ENCODE data around the gene NPAS3.

Gene NPAS3

GRCh38 chr14:32938719-32939253, at the start of gene NPAS3:
Gene NPAS3, plus strand, starts transcription at chr14:32938879.
- no peak for DNase-seq

GRCh38 chr14:32896979-32897697, 41.5 kb upstream of the NPAS3 start:
- DNase-seq: no peak

- DNase-seq: no peak
Observed at GRCh38 chr14:32897698-32898064, 41.0 kb upstream of the NPAS3 start.

GRCh38 chr14:32898876-32899275, 39.8 kb upstream of the NPAS3 start:
- no peak for DNase-seq

GRCh38 chr14:32900547-32900946, 38.1 kb upstream of the NPAS3 start:
- no peak for DNase-seq

- DNase-seq: no peak
Observed at GRCh38 chr14:32905013-32905412, 33.7 kb upstream of the NPAS3 start.

- DNase-seq: no peak
Observed at GRCh38 chr14:32906672-32907071, 32.0 kb upstream of the NPAS3 start.

- no peak for DNase-seq
Observed at GRCh38 chr14:32908196-32909084, 30.2 kb upstream of the NPAS3 start.

- no peak for DNase-seq
Observed at GRCh38 chr14:32913725-32914124, 25.0 kb upstream of the NPAS3 start.

GRCh38 chr14:32914391-32914790, 24.3 kb upstream of the NPAS3 start:
- no peak for DNase-seq

GRCh38 chr14:32920696-32921276, 17.9 kb upstream of the NPAS3 start:
- DNase-seq: no peak

GRCh38 chr14:32925439-32925838, 13.2 kb upstream of the NPAS3 start:
- DNase-seq: no peak

GRCh38 chr14:32932302-32932913, 6.3 kb upstream of the NPAS3 start:
- DNase-seq: no peak

- no peak for DNase-seq
Observed at GRCh38 chr14:32932914-32933628, 5.6 kb upstream of the NPAS3 start.

GRCh38 chr14:32933629-32934072, 5.0 kb upstream of the NPAS3 start:
- DNase-seq: no peak

- no peak for DNase-seq
Observed at GRCh38 chr14:32934073-32934880, 4.4 kb upstream of the NPAS3 start.

- no peak for DNase-seq
Observed at GRCh38 chr14:32934881-32935633, 3.6 kb upstream of the NPAS3 start.

GRCh38 chr14:32939254-32940065, 781 bp downstream of the NPAS3 start:
- no peak for DNase-seq

GRCh38 chr14:32940066-32940651, 1.5 kb downstream of the NPAS3 start:
- DNase-seq: no peak
